Mammary epithelial cell (primary cell): ENCODE results near the gene MAGEH1.

Source experiments
- EZH2 ChIP-seq: IDR thresholded peaks from 2 replicates; pipeline ENCODE4 v1.6.1; 2012; ENCODE audit warnings: low read length, inconsistent platforms, borderline replicate concordance
- TF ChIP-seq, protein P1 (sequence below), 2 donors: IDR thresholded peaks in 1 of 2; conservative IDR thresholded peaks in 1 of 2; 2 replicates each; pipeline ENCODE4 v1.5.1; 2011 to 2012; ENCODE audit warnings: inconsistent platforms in 2 of 2, low read length in 2 of 2, mild to moderate bottlenecking in 2 of 2, control low read depth in 1 of 2, low read depth in 1 of 2; ENCODE audit not compliant: insufficient read depth in 1 of 2; ENCODE audit errors: extremely low read depth in 1 of 2

DNA sequence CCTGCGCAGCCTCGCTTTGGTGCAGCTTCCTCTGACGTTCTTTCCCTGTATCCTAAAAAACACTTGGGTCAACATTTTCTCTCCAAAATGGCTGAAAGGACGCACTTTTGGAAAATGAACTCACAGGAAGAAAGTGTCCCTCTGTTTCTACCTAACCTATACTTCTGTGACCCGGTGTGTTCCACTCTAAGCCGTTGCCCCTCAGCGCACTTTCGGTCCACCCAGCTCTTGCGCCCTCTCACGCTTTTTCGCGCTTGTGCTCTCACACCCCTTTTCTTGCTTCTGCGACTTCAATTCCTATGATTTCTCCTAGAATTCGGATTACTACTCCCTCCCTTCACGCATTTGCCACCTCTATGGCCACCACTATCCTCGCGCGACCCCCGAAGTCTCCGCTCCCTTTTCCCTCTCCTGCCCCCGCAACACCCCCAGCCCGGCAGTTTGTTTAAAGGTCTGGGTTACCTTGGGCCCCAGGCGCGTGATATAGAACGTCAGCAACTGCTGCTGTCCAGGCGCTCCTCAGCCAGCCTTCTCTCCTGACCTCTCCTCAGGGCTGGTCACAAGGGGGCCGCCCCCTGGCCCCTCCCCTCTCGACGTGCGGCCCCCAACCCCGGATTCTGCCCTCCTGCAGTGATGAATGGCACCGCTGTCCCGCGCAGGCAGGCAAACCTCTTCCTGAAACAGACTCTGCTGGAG is 37.5 kb downstream of the MAGEH1 start, which contains the start of gene USP51:
- TF ChIP-seq, protein P1, sequence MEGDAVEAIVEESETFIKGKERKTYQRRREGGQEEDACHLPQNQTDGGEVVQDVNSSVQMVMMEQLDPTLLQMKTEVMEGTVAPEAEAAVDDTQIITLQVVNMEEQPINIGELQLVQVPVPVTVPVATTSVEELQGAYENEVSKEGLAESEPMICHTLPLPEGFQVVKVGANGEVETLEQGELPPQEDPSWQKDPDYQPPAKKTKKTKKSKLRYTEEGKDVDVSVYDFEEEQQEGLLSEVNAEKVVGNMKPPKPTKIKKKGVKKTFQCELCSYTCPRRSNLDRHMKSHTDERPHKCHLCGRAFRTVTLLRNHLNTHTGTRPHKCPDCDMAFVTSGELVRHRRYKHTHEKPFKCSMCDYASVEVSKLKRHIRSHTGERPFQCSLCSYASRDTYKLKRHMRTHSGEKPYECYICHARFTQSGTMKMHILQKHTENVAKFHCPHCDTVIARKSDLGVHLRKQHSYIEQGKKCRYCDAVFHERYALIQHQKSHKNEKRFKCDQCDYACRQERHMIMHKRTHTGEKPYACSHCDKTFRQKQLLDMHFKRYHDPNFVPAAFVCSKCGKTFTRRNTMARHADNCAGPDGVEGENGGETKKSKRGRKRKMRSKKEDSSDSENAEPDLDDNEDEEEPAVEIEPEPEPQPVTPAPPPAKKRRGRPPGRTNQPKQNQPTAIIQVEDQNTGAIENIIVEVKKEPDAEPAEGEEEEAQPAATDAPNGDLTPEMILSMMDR (conservative IDR thresholded peaks at IDR 0.05 in 1 of 2, IDR thresholded peaks at IDR 0.05 in 1 of 2; ENCODE audit: extremely low read depth in 1 of 2, insufficient read depth in 1 of 2, low read depth in 1 of 2, low read length in 2 of 2): no peak
- TF ChIP-seq EZH2: no peak
